ENCODE results near the gene NNAT.

GRCh38 chr20:37526238-37526838 is 5.3 kb downstream of the NNAT start:
- TF ChIP-seq SUZ12 (IDR thresholded peaks at IDR 0.05; ENCODE audit: extremely low read depth, insufficient read depth, insufficient read length) (no peak), ZNF274 (IDR thresholded peaks at IDR 0.05; ENCODE audit: low read depth, low read length) (no peak), YY1 (IDR thresholded peaks at IDR 0.05; ENCODE audit: insufficient read depth, insufficient read length) (no peak)

Data from NT2/D1 (cell line).